Neural progenitor cell (in vitro differentiated cells): ENCODE measurements around the gene TRABD2B. TPM values are rescaled to one million over a fixed set of nuclear protein-coding genes. Genes with fewer than 3 reads are reported as not detected.
A peak's percentile ranks its signal among the peaks of the same experiment; 100 is the strongest.

Experiments
- DNase-seq: peaks from one replicate; pipeline ENCODE4 v3.0.0-alpha.2; 2016; ENCODE audit warnings: low spot score
- H2AFZ ChIP-seq: fragments of 200-600 bp; sonication (generic); replicated peaks from 2 replicates; pipeline ENCODE4 v1.6.1; 2016; ENCODE audit warnings: antibody characterized with exemption
- H3F3A ChIP-seq: fragments of 200-600 bp; sonication (generic); 2 replicates; pipeline ENCODE4 v1.6.1; 2016; ENCODE audit warnings: antibody characterized with exemption, low read depth
- H3K27ac ChIP-seq: fragments of 200-600 bp; sonication (generic); 2 replicates; pipeline ENCODE4 v1.5.1; 2016; ENCODE audit warnings: mild to moderate bottlenecking
- H3K27me3 ChIP-seq: fragments of 200-600 bp; sonication (generic); 2 replicates; pipeline ENCODE4 v1.6.1; 2016; ENCODE audit warnings: mild to moderate bottlenecking, moderate library complexity
- H3K36me3 ChIP-seq: fragments of 200-600 bp; sonication (generic); 2 replicates; pipeline ENCODE4 v1.5.1; 2016
- H3K4me1 ChIP-seq: fragments of 200-600 bp; sonication (generic); 2 replicates; pipeline ENCODE4 v1.6.1; 2016; ENCODE audit warnings: mixed run types
- H3K4me2 ChIP-seq: fragments of 200-600 bp; sonication (generic); 2 replicates; pipeline ENCODE4 v1.6.1; 2016
- H3K4me3 ChIP-seq: fragments of 200-600 bp; sonication (generic); 2 replicates; pipeline ENCODE4 v1.5.1; 2016
- H3K79me2 ChIP-seq: fragments of 200-600 bp; sonication (generic); 2 replicates; pipeline ENCODE4 v1.6.1; 2016; ENCODE audit warnings: low read depth
- H3K9ac ChIP-seq: fragments of 200-600 bp; sonication (generic); 2 replicates; pipeline ENCODE4 v1.6.1; 2016
- H3K9me3 ChIP-seq: fragments of 200-600 bp; sonication (generic); 2 replicates; pipeline ENCODE4 v1.5.1; 2016; ENCODE audit warnings: low read depth
- H4K20me1 ChIP-seq: fragments of 200-600 bp; sonication (generic); 2 replicates; pipeline ENCODE4 v1.6.1; 2016; ENCODE audit warnings: low read depth
- H3K27ac Mint-ChIP-seq: 3 replicates; pipeline ENCODE4 v1.8.0; 2021; ENCODE audit warnings: mixed read lengths
- H3K27me3 Mint-ChIP-seq: 2 replicates; pipeline ENCODE4 v1.8.0; 2022; ENCODE audit warnings: low read depth, mild to moderate bottlenecking, inconsistent platforms, moderate library complexity, mixed read lengths; ENCODE audit not compliant: insufficient read depth
- H3K36me3 Mint-ChIP-seq: 3 replicates; pipeline ENCODE4 v1.8.0; 2021; ENCODE audit warnings: mixed read lengths
- H3K4me1 Mint-ChIP-seq: 3 replicates; pipeline ENCODE4 v1.8.0; 2021; ENCODE audit warnings: mixed read lengths
- H3K4me3 Mint-ChIP-seq: 3 replicates; pipeline ENCODE4 v1.8.0; 2021; ENCODE audit warnings: mild to moderate bottlenecking, moderate library complexity, mixed read lengths
- H3K9me3 Mint-ChIP-seq: 3 replicates; pipeline ENCODE4 v1.8.0; 2020; ENCODE audit warnings: mixed read lengths
- EZH2 ChIP-seq: fragments of 200-600 bp; sonication (generic); IDR thresholded peaks from 2 replicates; pipeline ENCODE4 v1.6.1; 2017; ENCODE audit warnings: antibody characterized with exemption, mild to moderate bottlenecking, moderate library complexity
- EZH2phosphoT487 ChIP-seq: fragments of 200-600 bp; sonication (generic); IDR thresholded peaks from 2 replicates; pipeline ENCODE4 v1.6.1; 2017; ENCODE audit warnings: antibody characterized with exemption
- total RNA-seq: library from RNA; depleted of rRNA; stranded (reverse); fragments of >200 nt; gene quantifications from 2 replicates; pipeline ENCODE4 v1.2.3, GENCODE V29; 2015; ENCODE audit warnings: low replicate concordance
- TF ChIP-seq, protein P1 (sequence below): fragments of 200-600 bp; sonication (generic); IDR thresholded peaks from 2 replicates; pipeline ENCODE4 v1.5.1; 2017; ENCODE audit warnings: antibody characterized with exemption, mild to moderate bottlenecking

Gene TRABD2B
- total RNA-seq, 1 donor from 2014 or later: 0.09 TPM

DNA sequence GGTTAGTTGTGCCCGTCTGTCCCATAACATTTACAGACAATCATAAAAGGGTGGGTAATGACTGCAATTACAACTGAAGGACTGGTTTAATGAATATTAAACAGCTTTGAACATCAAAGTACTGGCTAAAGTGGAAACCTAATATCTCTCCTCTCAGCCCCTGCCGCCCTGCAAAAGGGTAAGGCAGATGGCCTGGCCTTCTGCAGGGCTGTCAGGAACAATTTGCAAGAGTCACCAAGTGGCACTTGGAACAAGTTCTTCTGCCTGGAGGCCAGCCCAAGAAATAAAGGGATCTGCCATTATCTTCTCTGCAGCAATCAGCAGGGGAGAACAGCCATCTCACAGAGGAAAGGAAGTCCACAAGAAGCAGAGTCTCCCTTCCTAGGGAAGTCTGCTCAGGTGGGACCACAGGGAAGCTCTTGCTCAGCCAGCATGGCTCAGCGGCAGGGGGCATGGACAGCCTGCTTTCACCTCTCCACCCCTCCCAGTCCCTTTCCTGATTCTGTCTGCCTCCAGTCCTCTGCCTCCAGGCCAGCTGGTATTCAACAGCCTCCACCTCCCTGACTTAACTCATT lies 96.1 kb downstream of the TRABD2B start:
- no peak for TF ChIP-seq EZH2
- TF ChIP-seq EZH2phosphoT487: no peak
- TF ChIP-seq, protein P1, sequence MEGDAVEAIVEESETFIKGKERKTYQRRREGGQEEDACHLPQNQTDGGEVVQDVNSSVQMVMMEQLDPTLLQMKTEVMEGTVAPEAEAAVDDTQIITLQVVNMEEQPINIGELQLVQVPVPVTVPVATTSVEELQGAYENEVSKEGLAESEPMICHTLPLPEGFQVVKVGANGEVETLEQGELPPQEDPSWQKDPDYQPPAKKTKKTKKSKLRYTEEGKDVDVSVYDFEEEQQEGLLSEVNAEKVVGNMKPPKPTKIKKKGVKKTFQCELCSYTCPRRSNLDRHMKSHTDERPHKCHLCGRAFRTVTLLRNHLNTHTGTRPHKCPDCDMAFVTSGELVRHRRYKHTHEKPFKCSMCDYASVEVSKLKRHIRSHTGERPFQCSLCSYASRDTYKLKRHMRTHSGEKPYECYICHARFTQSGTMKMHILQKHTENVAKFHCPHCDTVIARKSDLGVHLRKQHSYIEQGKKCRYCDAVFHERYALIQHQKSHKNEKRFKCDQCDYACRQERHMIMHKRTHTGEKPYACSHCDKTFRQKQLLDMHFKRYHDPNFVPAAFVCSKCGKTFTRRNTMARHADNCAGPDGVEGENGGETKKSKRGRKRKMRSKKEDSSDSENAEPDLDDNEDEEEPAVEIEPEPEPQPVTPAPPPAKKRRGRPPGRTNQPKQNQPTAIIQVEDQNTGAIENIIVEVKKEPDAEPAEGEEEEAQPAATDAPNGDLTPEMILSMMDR: no peak
- no peaks in the 10 kb centered on the region for H3F3A ChIP-seq
- DNase-seq: no peak
- no peak overlapping the region for H3K4me2 ChIP-seq
- H3K4me1 ChIP-seq: peaks cover 7% of the 10 kb centered on the region
- no peaks in the 10 kb centered on the region for H4K20me1 ChIP-seq
- no peak overlapping the region for H3K4me3 ChIP-seq
- no peaks in the 10 kb centered on the region for H3K79me2 ChIP-seq
- Mint-ChIP-seq H3K36me3 (no peaks in the 10 kb centered on the region), H3K9me3 (no peaks in the 10 kb centered on the region), H3K4me3 (no peak overlapping the region), H3K4me1 (peaks cover 36% of the 10 kb centered on the region), H3K27me3 (peaks cover 2% of the 10 kb centered on the region), H3K27ac (peak overlapping the region; percentile 27)
- no peaks in the 10 kb centered on the region for H3K27me3 ChIP-seq
- no peaks in the 10 kb centered on the region for H3K9me3 ChIP-seq
- no peaks in the 10 kb centered on the region for H3K36me3 ChIP-seq
- no peak overlapping the region for H2AFZ ChIP-seq
- H3K9ac ChIP-seq: no peak overlapping the region
- H3K27ac ChIP-seq: no peak overlapping the region

DNA sequence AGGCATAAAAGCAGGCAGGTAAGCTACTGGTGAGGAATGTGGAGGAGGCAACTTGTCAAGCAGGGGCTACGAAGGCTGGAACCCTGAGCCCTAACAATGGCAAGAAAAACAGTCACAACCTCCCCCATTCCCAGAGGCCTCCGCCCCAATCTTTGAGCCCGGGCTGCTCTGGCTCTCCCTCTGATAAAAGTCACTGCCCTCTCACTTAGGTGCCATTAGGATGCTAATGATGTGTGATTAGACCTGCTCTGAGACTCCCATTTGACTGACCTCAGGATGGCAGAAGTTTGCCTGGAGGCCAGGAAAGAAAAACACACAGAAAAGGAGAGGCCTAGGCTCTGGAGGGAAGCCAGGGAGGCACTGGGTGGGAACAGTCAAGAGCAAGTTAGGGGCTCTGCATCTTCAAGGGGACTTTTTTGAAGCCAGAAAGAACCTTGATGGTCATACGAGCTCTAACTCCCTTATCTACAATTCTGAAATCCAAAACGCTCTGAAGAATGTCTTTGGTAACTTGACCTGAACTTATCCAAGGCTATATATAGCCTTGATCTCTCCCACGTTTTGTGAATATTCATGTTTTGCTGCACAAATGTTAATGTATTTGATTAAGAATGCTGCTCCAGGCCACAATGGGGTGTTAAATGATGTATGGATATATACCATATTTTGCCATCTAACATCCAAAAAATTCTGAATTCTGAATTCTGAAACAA lies 98.9 kb downstream of the TRABD2B start:
- Histone ChIP-seq H3K27me3 (no peaks in the 10 kb centered on the region), H3F3A (no peaks in the 10 kb centered on the region), H3K79me2 (no peaks in the 10 kb centered on the region), H4K20me1 (no peaks in the 10 kb centered on the region), H3K4me3 (no peak overlapping the region), H3K4me2 (no peak overlapping the region), H3K9me3 (no peaks in the 10 kb centered on the region), H3K36me3 (no peaks in the 10 kb centered on the region), H3K9ac (no peak overlapping the region), H3K4me1 (peaks cover 7% of the 10 kb centered on the region), H3K27ac (no peak overlapping the region), H2AFZ (no peak overlapping the region)
- Mint-ChIP-seq H3K36me3 (no peaks in the 10 kb centered on the region), H3K4me1 (peaks cover 35% of the 10 kb centered on the region), H3K27me3 (peaks cover 2% of the 10 kb centered on the region), H3K9me3 (no peaks in the 10 kb centered on the region), H3K4me3 (no peak overlapping the region), H3K27ac (no peak overlapping the region)
- TF ChIP-seq, protein P1: no peak
- TF ChIP-seq EZH2phosphoT487 (no peak), EZH2 (no peak)
- no peak for DNase-seq

DNA sequence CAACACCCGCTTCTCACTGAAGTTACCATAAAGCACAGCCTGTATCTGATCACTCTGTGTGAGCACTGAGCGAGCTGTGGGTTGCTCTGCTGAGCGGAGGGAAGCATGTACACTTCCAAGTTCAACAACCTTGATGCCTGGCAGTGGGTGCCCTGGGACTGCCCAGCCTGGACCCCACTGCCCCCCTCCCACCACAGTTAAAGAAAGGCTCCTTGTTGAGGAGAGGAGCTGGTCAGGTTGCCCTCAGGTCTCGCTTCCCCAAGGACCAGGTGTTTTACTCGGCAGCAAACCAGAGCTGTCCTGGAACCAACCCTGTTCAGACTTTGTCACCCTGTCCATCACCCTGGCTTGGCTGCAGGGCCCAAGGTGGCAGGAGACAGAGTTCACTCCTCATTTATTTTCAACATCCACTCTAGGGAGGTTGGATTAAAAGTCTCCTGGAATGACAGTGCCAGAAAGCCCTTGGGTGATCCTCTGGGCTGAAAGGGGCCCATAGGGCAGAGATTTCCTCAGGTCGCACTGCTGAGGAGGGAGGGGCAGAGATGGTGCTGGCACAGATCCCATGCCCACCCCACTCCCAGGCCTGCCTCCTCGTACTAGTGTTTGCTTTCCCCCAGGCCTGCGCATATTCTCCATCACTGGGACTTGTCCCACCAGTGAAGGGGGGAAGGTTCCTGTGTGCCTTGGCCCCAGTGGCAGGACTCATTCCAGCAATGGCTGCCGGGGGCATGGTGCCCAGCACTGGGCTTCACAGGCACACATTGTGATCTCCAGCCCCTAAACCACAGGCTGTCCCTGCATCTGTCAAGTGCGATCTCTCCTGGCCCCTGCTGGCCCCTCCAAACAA lies 101.7 kb downstream of the TRABD2B start:
- DNase-seq: no peak
- peak overlapping the region; percentile 25 for H3K27ac Mint-ChIP-seq
- peaks cover 27% of the 10 kb centered on the region for H3K4me1 Mint-ChIP-seq
- no peaks in the 10 kb centered on the region for H3K27me3 ChIP-seq
- no peaks in the 10 kb centered on the region for H4K20me1 ChIP-seq
- no peak overlapping the region for H3K27ac ChIP-seq
- H3K36me3 Mint-ChIP-seq: no peaks in the 10 kb centered on the region
- H3K9ac ChIP-seq: no peak overlapping the region
- TF ChIP-seq EZH2: no peak
- no peak for TF ChIP-seq EZH2phosphoT487
- no peak overlapping the region for H2AFZ ChIP-seq
- no peak overlapping the region for H3K4me3 ChIP-seq
- H3K4me3 Mint-ChIP-seq: no peak overlapping the region
- H3K9me3 ChIP-seq: no peaks in the 10 kb centered on the region
- H3K36me3 ChIP-seq: no peaks in the 10 kb centered on the region
- H3K4me2 ChIP-seq: no peak overlapping the region
- H3K27me3 Mint-ChIP-seq: peaks cover 2% of the 10 kb centered on the region
- no peaks in the 10 kb centered on the region for H3F3A ChIP-seq
- H3K4me1 ChIP-seq: peaks cover 7% of the 10 kb centered on the region
- no peaks in the 10 kb centered on the region for H3K9me3 Mint-ChIP-seq
- no peaks in the 10 kb centered on the region for H3K79me2 ChIP-seq
